GM04503 (cell line): Measurements from ENCODE around the gene TRDMT1.

Experiments used
- DNase-seq: peaks from one replicate; pipeline ENCODE4 v3.0.0-alpha.2; 2012; ENCODE audit warnings: low read depth

TRDMT1 gene

GRCh38 chr10:17210361-17210760, 8.9 kb upstream of the TRDMT1 start:
- DNase-seq, result peak; percentile 27

- DNase-seq, result no peak
Observed at GRCh38 chr10:17209881-17210280, 8.4 kb upstream of the TRDMT1 start.

- DNase-seq, result no peak
Observed at GRCh38 chr10:17209302-17209701, 7.8 kb upstream of the TRDMT1 start.

GRCh38 chr10:17208476-17208875, 7.0 kb upstream of the TRDMT1 start:
- DNase-seq, result no peak

- peak; percentile 76 for DNase-seq
Observed at GRCh38 chr10:17206210-17206709, 4.8 kb upstream of the TRDMT1 start.

- no peak for DNase-seq
Observed at GRCh38 chr10:17203416-17203815, 1.9 kb upstream of the TRDMT1 start.

GRCh38 chr10:17202999-17203398, 1.5 kb upstream of the TRDMT1 start:
- DNase-seq, result no peak

GRCh38 chr10:17202506-17202905, 1.0 kb upstream of the TRDMT1 start:
- no peak for DNase-seq

GRCh38 chr10:17201794-17202116, 283 bp upstream of the TRDMT1 start:
- no peak for DNase-seq

- DNase-seq, result no peak
Observed at GRCh38 chr10:17200001-17200911, 1.2 kb downstream of the TRDMT1 start.

GRCh38 chr10:17199351-17199804, 2.1 kb downstream of the TRDMT1 start:
- no peak for DNase-seq

GRCh38 chr10:17196573-17196972, 4.9 kb downstream of the TRDMT1 start:
- no peak for DNase-seq

- no peak for DNase-seq
Observed at GRCh38 chr10:17196045-17196444, 5.4 kb downstream of the TRDMT1 start.

GRCh38 chr10:17195083-17195482, 6.4 kb downstream of the TRDMT1 start:
- no peak for DNase-seq

GRCh38 chr10:17190602-17191001, 10.9 kb downstream of the TRDMT1 start:
- DNase-seq, result no peak

- DNase-seq, result no peak
Observed at GRCh38 chr10:17188644-17189172, 12.8 kb downstream of the TRDMT1 start.

GRCh38 chr10:17185873-17186272, 15.6 kb downstream of the TRDMT1 start:
- no peak for DNase-seq

- DNase-seq, result no peak
Observed at GRCh38 chr10:17183110-17183509, 18.4 kb downstream of the TRDMT1 start.

GRCh38 chr10:17181751-17182150, 19.7 kb downstream of the TRDMT1 start:
- DNase-seq, result no peak

- DNase-seq, result no peak
Observed at GRCh38 chr10:17181110-17181509, 20.4 kb downstream of the TRDMT1 start.

- DNase-seq, result no peak
Observed at GRCh38 chr10:17179002-17179401, 22.5 kb downstream of the TRDMT1 start.

- DNase-seq, result no peak
Observed at GRCh38 chr10:17178006-17178405, 23.5 kb downstream of the TRDMT1 start.

GRCh38 chr10:17177014-17177413, 24.5 kb downstream of the TRDMT1 start:
- DNase-seq, result no peak

- no peak for DNase-seq
Observed at GRCh38 chr10:17176091-17176490, 25.4 kb downstream of the TRDMT1 start.
